ENCODE results near the gene COL26A1.
"Not testable (repeated sequence)": the region's sequence is repeated elsewhere in the genome, so short reads cannot be mapped to it uniquely, and the experiment has no call there.

Gene COL26A1

GRCh38 chr7:101362334-101363195 is at the start of gene COL26A1:
Gene COL26A1, plus strand, starts transcription at chr7:101362875. Its CDS starts 158 bp downstream, at chr7:101363033.
- peak; percentile 40 for DNase-seq (ENCODE audit: low read depth)

- peak; percentile 52 for DNase-seq (ENCODE audit: low read depth)
Measured at GRCh38 chr7:101315336-101315735, 47.3 kb upstream of the COL26A1 start.

DNA sequence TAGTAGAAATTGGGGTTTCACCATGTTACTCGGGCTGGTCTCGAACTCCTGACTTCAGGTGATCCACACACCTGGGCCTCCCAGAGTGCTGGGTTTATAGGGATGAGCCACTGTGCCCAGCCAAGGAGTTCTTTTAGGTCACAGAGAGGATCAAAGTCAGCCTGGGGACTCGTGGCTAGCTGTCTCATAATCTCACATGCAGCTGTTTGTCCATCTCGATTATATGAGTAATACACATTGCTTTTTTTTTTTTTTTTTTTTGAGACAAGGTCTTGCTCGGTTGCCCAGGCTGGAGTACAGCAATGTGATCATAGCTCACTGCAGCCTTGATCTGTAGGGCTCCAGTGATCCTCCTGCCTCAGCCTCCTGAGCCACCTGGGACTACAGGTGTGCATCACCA is 43.3 kb upstream of the COL26A1 start:
- no peak for DNase-seq (ENCODE audit: low read depth)

DNA sequence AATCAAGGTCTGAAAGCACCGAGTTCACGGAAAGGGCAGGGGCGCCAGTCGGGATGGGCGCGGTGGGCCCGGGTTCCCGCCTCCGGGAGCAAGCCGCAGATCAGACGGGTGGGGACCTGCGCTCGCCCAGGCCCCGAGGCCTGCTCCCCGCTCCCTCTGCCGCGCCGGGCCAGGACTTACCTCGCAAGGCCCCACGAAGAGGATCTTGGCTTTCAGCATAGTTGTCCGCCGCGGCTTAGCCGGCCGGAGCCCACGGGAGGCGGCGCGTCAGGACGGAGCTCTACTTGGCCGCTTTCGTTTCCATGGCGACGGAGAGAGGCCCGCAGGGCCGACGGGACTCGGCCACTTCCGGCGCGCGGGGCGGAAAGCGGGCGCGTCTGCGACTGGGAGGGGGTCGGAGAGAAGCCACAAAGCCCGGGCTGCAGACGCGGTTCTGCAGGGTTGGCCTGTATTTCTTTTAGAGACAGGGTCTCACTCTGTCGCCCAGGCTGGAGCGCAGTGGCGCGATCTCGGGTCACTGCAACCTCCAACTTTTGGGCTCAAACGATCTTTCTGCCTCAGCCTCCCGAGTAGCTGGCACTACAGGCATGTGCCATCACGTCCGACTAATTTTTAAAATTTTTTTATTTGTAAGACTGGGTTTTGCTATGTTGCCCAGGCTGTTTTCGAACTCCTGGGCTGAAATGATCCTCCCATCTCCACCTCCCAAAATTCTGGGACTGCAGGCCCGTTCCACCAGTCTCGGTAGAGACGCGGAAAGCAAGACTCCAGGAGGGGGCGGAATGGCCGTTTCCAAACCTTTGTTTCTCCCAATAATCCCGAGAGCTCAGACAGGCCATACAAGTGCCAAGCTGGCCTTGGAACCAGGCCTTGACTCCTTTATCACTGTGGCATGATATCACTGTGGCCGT is 40.9 kb upstream of the COL26A1 start, which contains the start of gene IFT22:
Gene IFT22 (minus strand): TSS at position 322 of the 911 bp plus-strand sequence. CDS start 103 bp downstream, at position 219.
- peak; percentile 94 for DNase-seq (ENCODE audit: low read depth)

- DNase-seq (ENCODE audit: low read depth): no peak
Measured at GRCh38 chr7:101328159-101328558, 34.5 kb upstream of the COL26A1 start.

DNA sequence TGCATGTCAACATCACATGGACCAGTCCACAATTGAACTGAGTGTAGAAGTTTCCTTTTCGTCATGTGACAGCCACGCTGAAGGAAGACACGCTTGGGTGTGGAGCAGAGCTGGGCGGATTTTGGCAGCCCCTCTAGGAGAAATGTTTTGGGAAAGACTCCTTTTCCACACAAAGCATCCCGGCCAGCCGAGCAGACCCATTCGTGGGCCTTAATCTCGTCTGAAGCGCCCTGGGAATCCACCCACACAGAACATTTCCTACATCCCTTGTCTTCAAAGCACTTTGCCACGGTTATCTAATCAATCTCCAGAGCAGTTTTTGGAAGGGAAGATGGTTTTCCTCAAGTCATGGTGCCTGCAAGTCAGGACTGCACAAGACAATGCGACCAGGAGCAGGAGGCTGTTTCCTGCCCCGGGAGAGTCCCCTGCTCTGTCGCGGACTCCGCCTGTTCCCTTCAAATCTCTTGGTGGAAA is 32.6 kb upstream of the COL26A1 start:
- no peak for DNase-seq (ENCODE audit: low read depth)

DNA sequence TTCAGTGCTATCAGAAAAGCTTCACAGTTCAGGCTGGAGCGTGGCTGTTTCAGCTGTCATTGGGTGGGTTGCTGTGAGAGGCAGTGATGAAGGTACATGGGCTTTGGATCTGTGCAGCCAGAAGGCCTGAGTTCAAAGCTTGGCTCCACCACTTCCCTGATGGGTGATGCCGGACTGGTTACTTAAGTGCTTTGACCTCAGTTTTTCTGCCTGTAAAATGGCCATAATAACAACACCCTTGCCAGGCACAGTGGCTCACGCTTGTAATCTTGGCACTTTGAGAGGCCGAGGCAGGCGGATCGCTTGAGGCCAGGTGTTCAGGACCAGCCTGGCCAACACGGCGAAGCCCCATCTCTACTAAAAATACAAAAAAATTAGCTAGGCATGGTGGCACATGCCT is 30.6 kb upstream of the COL26A1 start:
- no peak for DNase-seq (ENCODE audit: low read depth)

DNA sequence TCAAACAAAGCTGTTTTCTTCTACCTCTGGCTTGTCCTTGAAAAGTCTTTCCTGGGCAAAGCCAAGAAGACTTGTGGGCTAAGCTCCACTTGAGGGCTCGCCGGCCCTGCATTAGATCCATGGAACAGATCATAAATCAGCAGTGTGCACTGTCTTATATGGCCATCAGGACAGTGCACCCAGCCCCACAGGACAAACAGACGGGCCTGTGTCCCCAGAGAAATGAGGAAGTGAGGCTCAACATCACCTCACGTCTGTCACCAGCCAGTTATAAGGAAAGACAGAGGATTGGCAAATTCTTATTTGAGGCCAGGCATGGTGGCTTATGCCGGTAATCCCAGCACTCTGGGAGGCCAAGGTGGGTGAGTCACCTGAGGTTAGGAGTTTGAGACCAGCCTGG is 28.8 kb upstream of the COL26A1 start:
- DNase-seq (ENCODE audit: low read depth): no peak

GRCh38 chr7:101340379-101340778 is 22.3 kb upstream of the COL26A1 start:
- no peak for DNase-seq (ENCODE audit: low read depth)

DNA sequence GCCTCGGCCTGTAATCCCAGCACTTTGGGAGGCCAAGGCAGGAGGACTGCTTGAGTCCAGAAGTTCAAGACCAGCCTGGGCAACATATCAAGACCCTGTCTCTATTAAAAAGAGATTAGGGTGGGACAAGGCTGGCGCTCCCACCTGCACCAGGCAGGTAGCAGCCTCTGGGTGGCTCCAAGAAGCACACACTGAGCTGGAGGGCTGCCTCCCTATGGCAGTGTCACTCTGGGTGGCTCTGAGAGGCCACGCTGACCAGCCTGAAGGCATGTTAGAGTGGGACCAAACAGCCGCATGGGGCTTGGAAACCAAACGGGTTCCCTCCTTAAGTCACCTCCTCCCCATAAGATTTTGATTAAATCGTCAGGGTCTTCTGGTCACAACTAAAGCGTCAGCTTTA is 19.8 kb upstream of the COL26A1 start:
- no peak for DNase-seq (ENCODE audit: low read depth)

GRCh38 chr7:101347477-101347876 is 15.2 kb upstream of the COL26A1 start:
- no peak for DNase-seq (ENCODE audit: low read depth)

DNA sequence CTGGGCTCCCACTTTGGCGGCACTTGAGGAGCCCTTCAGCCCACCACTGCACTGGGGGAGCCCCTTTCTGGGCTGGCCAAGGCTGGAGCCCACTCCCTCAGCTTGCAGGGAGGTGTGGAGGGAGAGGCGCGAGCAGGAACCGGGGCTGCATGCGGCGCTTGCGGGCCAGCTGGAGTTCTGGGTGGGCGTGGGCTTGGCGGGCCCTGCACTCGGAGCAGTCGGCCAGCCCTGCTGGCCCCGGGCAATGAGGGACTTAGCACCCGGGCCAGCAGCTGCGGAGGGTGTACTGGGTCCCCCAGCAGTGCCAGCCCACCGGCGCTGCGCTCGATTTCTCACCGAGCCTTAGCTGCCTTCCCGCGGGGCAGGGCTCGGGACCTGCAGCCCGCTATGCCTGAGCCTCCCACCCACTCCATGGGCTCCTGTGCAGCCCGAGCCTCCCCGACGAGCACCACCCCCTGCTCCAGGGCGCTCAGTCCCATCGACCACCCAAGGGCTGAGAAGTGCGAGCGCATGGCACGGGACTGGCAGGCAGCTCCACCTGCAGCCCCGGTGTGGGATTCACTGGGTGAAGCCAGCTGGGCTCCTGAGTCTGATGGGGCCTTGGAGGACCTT is 14.1 kb upstream of the COL26A1 start:
- DNase-seq (ENCODE audit: low read depth): not testable (repeated sequence)

DNA sequence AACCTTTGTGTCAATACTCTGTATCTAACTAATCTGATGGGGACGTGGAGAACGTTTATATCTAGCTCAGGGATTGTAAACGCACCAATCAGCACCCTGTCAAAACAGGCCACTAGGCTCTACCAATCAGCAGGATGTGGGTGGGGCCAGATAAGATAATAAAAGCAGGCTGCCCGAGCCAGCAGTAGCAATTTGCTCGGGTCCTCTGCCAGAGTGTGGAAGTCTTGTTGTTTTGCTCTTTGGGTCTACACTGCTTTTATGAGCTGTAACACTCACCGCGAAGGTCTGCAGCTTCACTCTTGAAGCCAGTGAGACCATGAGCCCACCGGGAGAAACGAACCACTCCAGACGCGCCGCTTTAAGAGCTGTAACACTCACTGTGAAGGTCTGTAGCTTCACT is 13.4 kb upstream of the COL26A1 start:
- not testable (repeated sequence) for DNase-seq (ENCODE audit: low read depth)

DNA sequence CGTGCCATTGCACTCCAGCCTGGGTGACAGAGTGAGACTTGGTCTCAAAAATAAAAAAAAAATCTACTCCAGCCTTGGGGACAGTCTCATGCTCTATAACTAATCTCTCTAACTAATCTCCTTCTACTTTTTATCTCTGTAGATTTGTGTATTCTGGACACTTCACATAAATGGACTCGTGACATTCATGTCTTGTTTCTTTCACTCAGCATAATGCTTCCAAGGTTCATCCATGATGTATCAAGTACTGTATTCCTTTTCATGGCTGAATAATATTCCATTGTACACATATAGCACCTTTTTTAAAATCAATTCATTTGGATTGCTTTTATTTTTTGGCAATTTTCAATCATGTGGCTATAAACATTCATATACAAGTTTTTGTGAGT is 9.8 kb upstream of the COL26A1 start:
- no peak for DNase-seq (ENCODE audit: low read depth)

- DNase-seq (ENCODE audit: low read depth): peak; percentile 7
Measured at GRCh38 chr7:101357433-101357832, 5.2 kb upstream of the COL26A1 start.

DNA sequence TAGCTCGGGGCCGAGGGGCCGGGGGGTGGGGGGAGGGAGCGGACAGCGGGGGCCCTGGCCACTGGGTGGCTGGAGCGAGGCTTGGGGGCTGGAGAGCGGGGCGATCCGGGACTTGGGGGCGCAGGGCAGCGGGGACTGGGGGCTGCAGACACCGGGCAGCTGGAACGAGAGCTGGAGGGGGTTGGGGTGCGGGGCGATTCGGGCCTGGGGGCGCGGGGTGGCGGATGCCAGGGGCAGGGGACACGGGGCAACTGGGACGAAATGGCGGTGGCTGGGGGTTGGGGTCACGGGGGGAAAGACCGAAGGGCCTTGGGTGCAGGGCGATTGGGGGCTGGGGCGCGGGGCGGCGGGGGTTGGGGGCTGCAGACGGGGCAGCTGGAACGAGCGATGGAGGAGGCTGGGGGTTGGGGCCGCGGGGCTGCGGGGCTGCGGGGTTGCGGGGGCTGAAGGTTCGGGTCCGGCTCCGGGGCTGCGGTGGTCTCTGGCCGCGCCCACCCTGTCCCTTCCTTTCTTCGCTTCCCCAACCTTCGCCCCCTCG is 590 bp downstream of the COL26A1 start:
- DNase-seq (ENCODE audit: low read depth): no peak

GRCh38 chr7:101363734-101364374 is 1.2 kb downstream of the COL26A1 start:
- peak; percentile 70 for DNase-seq (ENCODE audit: low read depth)

- no peak for DNase-seq (ENCODE audit: low read depth)
Measured at GRCh38 chr7:101365956-101366355, 3.3 kb downstream of the COL26A1 start.

GRCh38 chr7:101367676-101368075 is 5.0 kb downstream of the COL26A1 start:
- no peak for DNase-seq (ENCODE audit: low read depth)

GRCh38 chr7:101368422-101369165 is 5.9 kb downstream of the COL26A1 start:
- no peak for DNase-seq (ENCODE audit: low read depth)

DNA sequence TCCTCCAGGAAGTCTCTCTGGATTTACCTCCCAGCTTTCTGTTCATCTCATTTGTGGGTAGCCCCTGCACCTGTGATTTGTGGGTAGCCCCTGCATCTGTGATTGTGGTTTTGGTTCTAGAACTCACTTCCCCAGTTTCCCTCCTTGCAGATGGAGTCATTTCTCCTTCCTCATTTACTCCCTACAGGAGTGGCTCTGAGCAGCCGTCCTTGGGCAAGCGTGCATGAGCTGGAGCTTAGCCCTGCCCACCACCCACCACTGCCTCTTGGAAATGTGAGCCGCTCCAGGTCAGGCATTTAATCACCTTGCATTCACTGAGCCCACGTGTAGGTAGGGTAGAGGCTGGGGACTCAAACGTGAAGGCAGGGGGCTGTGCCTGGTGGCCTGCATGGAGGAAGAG is 8.2 kb downstream of the COL26A1 start:
- no peak for DNase-seq (ENCODE audit: low read depth)
